Stimulated activated CD4-positive, alpha-beta T cell treated with anti-CD3 and anti-CD28 coated beads, Interleukin-12 subunit alpha, Interleukin-12 subunit beta, amount 100 ng/mL, for 24 hours (primary cell): ENCODE data around the gene MESP2.

Experiments used
- DNase-seq, 2 experiments: peaks; one replicate each; pipeline ENCODE4 v3.0.0-alpha.2; 2020; ENCODE audit warnings: low read depth in 2 of 2

Gene MESP2

DNA sequence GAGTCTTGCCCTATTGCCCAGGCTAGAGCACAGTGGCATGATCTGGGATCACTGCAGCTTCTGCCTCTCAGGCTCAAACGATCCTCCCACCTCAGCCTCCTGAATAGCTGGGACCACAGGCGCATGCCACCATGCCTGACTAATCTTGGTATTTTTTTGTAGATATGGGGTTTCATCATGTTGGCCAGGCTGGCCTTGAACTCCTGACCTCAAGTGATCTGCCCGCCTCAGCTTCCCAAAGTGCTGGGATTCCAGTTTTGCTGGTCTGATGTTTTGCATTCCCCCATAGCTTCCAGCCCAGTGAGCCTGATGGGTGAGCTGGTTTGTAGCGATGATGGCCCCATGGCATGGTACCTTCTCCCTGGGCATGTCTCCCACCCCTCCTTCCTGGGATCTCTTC is 20.4 kb upstream of the MESP2 start:
- DNase-seq, result no peak

- no peak for DNase-seq
Measured at GRCh38 chr15:89756897-89757296, 19.2 kb upstream of the MESP2 start.

DNA sequence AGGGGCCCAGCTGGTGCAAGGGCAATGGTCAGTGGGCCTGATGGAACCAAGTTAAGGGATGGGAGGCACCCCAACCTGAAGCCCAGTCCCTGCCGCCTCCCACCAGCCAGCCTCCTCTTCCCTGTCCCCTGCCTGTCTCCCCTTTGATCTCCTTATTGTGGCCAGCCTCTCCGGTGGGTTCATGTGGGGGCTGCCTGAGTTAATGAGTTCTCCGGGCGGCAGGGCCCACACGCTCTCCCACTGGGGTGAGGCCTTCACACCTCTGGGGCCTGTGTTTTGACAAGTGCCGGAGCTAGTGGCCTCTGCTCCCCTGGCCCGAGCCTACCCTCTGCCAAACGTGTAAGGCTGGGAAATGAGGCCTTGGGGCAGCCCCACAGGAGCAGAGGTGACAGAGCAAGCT is 17.8 kb upstream of the MESP2 start:
- no peak for DNase-seq

GRCh38 chr15:89758981-89759380 is 17.2 kb upstream of the MESP2 start:
- no peak for DNase-seq

DNA sequence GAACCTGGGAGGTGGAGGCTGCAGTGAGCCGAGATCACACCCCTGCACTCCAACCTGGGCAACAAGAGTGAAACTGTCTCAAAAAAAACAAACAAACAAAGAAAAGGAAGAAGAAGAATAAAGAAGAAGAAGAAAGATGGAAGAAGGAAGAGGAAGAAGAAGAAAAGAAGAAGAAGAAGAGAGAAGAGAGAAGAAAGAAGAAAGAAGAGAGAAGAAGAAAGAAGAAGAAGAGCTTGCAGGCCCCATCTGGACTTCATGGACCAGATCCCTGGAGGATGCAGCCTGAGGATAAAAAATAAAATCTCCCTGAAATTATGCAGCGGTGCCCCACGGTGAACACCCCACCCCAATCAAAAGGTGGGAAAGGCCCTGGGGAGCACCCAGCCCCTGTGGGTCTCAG is 16.3 kb upstream of the MESP2 start:
- DNase-seq, result no peak

DNA sequence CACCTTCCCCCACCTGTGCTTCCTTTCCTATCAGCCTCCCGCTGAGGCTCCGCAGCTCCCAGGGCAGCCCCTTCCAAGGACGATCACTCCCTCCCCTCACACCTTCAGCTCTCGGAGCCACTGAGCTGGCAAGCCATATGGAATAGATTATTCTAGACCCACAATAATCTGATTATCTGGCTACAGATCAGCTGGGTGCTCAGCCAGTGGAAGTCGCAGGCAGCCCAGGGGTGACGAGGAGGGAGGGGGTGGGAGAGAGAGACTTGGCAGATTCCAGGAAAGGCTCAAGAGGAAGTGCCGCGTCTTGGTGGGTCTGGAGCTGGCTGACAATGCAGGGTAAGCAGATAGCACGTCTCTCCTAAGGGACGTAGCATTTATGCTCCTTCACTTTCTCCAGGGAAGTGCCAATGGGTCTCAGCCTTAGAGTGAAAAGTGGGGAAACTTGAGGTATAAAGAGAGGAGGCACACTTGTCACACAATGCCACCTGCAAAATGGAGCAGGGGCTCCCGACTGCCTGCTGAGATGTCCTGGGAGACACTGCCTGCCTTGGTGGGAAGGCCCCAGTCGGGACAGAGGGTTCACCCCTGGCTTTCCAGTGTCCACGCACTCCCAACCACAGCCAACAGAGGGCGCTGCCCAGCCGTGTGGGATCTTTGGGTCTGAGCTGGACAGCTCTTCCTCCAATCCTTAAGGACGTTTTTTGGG is 15.7 kb upstream of the MESP2 start:
- peak; percentile 31 to 69 for DNase-seq

GRCh38 chr15:89761009-89761831 is 14.9 kb upstream of the MESP2 start:
- DNase-seq, result no peak

GRCh38 chr15:89761929-89762328 is 14.2 kb upstream of the MESP2 start:
- DNase-seq, result no peak

DNA sequence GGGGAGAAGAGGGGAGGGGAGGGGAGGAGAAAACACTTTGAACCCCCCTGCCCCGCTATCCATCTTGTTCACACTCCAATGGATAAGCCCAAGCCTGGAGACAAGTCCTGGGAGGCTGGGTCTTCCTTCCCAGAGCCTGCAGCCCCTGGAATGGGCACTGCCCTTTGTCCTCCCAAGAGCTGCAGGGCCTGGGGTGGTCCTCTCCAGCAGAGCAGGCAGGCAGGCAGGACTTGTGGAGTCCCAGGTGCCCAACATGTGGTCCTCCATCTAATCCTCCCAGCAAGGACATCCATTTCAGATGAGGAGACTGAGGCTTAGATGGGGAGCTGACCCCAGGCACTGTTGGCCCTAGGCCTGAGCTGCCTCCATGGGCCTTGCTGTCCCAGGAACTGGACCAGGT is 10.4 kb upstream of the MESP2 start:
- DNase-seq, result no peak

GRCh38 chr15:89766357-89767311 is 9.5 kb upstream of the MESP2 start:
- DNase-seq, result no peak

GRCh38 chr15:89767411-89767915 is 8.7 kb upstream of the MESP2 start:
- DNase-seq, result no peak

DNA sequence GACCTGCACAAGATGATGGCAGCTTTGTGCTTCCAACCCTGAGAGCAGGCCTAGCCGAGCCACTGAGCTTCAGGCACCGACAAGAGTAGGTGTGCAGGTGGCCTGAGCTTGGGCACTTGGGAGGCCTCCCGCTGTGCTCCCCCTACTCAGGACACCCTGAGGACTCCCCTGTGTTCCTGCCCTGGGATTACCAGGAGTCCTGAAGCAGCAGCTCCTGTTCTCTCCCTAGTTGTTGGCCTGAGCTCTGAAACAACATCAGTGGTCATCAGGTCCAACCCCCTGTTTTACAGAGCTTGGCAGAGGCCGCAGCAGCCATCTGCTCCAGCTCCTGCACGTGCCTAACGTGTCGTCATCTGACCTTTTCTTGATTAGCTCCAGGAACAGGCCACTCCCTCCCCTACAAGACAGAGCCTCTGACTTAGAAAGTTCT is 8.0 kb upstream of the MESP2 start:
- no peak for DNase-seq

DNA sequence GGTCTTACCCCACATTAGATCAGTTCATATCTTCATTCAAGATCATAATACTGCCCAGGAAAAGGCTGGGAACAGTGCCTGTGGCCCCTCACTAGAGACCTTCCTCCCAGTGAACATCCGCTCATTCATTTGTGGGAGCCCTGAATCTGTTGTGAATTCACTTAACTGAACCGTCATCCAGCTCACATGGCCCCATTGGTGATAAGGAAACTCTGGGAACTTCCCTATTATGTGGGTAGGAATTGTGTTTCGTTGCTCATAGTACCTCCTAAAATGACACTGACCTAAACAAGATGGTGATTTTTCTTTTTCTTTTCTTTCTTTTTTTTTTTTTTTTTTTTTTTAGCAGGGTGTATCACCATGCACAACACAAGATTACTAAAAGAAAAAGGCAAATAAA is 6.8 kb upstream of the MESP2 start:
- no peak for DNase-seq

GRCh38 chr15:89770041-89770440 is 6.1 kb upstream of the MESP2 start:
- DNase-seq, result no peak

- DNase-seq, result no peak
Measured at GRCh38 chr15:89772932-89773583, 3.1 kb upstream of the MESP2 start.

DNA sequence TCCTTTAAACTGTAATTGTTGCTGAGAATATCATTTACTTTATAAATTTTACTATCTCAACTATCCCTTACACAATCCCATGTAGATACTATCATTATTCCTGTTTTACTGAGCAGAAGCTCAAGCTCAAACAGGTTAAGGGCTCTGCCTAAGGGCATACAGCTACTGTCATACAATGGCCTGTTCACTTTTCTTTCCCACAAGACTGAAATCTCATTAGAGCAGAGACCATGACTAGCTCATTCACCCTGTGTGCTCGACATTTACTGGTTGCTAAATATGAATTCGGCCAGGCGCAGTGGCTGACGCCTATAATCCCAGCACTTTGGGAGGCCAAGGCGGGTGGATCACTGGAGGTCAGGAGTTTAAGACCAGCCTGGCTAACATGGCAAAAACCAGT is 1.6 kb upstream of the MESP2 start:
- DNase-seq, result no peak

DNA sequence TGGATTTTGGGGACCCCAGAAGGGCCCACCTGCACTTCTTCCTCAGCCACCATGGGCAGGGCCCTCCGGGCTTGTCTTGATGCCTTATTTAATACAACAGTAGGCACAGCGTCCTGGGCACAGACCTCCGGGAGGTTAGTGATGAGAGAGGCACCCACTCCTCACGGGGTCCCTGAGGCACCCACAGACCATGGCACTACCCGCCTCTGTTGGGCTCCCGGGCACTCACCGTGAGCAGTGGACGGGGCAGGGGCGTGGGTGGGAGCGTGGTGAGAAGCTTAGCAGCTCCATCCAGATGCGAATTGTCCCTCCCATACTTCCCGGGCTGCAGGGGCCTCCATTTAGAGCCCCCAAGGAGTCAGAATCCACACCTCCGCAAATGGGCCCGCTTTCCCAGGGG is 317 bp upstream of the MESP2 start:
- DNase-seq, result no peak

DNA sequence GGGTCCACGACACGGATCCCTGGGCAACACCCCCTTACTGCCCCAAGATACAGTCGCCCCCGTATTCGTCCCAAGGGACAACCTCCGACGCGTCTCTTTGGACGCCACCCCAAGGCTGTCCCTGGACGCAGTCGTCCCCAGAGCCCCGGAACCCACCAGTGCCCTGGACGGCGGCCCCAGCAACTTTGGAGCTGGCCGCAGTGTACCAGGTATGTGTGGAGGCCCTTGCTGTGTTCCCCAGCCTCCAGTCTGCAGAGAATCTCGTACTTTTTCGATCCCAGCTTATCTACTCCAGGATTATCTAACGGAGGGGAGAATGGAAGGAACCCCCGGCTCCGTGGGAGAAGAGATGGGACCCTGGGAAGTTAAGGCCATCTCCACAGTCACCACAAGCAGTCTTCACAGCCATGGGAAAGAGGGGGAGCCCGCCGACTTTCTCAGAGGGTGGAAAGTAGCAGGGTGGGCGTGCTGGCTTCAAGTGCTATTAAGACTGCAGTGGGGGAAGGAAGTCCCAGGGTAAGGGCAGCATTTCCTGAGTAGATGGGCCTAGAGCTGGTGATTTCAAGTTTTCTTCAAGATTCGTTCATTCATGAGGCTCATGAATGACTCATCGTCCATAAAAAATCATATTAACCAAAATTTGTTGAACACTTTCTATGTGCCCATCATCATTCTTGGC is 1.1 kb downstream of the MESP2 start:
- DNase-seq, result no peak

DNA sequence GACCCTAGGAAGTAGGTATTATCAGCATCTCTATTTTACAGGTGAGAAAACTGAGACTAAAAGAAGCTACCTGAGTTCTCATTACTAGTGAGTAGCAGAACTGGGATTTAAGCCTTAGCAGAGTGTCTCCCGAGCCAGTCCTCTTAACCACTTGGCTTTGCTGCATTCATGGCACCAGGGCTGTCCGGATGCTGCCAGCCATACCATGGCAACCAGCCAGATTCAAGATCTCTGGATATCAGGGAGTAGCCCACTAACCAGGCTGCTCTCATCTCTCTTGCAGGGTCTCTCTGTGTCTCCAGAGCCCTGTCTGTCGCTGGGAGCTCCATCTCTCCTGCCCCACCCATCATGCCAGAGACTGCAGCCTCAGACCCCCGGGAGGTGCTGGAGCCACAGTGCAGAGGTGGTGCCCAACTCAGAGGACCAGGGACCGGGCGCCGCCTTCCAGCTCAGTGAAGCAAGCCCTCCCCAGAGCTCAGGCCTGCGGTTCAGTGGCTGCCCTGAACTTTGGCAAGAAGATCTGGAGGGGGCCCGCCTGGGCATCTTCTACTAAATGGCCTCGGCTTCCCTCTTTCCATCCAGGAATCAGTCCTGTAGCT is 1.7 kb downstream of the MESP2 start:
- no peak for DNase-seq

DNA sequence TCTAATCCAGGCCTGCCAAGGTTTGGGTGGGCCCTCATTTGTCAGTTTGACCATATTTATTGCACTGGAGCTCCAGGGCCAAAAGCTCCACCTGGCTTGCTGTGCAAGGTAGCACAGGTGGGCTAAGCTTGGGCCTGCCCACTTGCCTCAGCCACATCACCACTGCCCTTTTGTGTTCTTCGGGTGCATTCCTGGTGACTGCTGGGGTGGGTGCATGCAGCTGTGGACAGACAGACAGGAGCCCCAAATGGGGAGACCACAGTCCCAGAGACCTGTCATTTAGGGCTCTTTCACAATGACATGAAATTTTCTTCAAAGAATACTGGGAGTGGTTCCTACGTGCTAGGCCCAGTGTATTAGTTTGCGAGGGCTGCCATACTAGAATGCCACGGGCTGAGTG is 2.7 kb downstream of the MESP2 start:
- DNase-seq, result no peak

GRCh38 chr15:89780601-89781000 is 4.5 kb downstream of the MESP2 start:
- no peak for DNase-seq
